BLaER1 treated with 17β-estradiol and CSF1 and Interleukin-3, amounts not matched to agents 10 nM and 100 nM (cell line): ENCODE data around the gene PYURF.

Experiments
- H3K27ac ChIP-seq, 11 experiments: shearing (Covaris generic); formaldehyde crosslinking; 2 replicates each; pipeline ENCODE4 v1.8.1; 2022
- H3K27me3 ChIP-seq, 11 experiments: shearing (Covaris generic); formaldehyde crosslinking; 2 replicates each; pipeline ENCODE4 v1.8.1; 2022
- H3K36me3 ChIP-seq, 11 experiments: shearing (Covaris generic); formaldehyde crosslinking; 2 replicates each; pipeline ENCODE4 v1.8.1; 2022
- H3K4me1 ChIP-seq, 10 experiments: shearing (Covaris generic); formaldehyde crosslinking; 2 replicates each; pipeline ENCODE4 v1.8.1; 2022
- H3K4me2 ChIP-seq, 11 experiments: shearing (Covaris generic); formaldehyde crosslinking; 2 replicates each; pipeline ENCODE4 v1.8.1; 2022
- H3K4me3 ChIP-seq, 10 experiments: shearing (Covaris generic); formaldehyde crosslinking; 2 replicates each; pipeline ENCODE4 v1.8.1; 2022
- H3K9ac ChIP-seq, 11 experiments: shearing (Covaris generic); formaldehyde crosslinking; 2 replicates each; pipeline ENCODE4 v1.8.1; 2022
- H3K9me3 ChIP-seq, 11 experiments: shearing (Covaris generic); formaldehyde crosslinking; replicated peaks in 1 of 11; 2 replicates each; pipeline ENCODE4 v1.8.1; 2022
- H4K20me1 ChIP-seq, 11 experiments: shearing (Covaris generic); formaldehyde crosslinking; 2 replicates each; pipeline ENCODE4 v1.8.1; 2022
- Cebpa-rat ChIP-seq, 11 experiments: shearing (Covaris generic); IDR thresholded peaks; 2 replicates each; pipeline ENCODE4 v1.8.1; 2022

The PYURF gene

GRCh38 chr4:88516746-88517145 lies 6.8 kb downstream of the PYURF start:
- Histone ChIP-seq H3K9me3 (no peaks in the 10 kb centered on the region), H3K27me3 (no peaks in the 10 kb centered on the region), H3K27ac (no peak overlapping the region), H3K9ac (no peak overlapping the region), H3K36me3 (peaks cover 12 to 31% (median 23%) of the 10 kb centered on the region in 11 experiments), H3K4me1 (peaks cover 2 to 8% (median 5%) of the 10 kb centered on the region in 10 experiments; a peak in 17 of 20 replicates), H3K4me2 (no peak overlapping the region), H4K20me1 (peaks cover 0 to 15% (median 4%) of the 10 kb centered on the region in 11 experiments; a peak in 10 of 22 replicates), H3K4me3 (no peak overlapping the region)
- no peak for TF ChIP-seq Cebpa-rat (IDR thresholded peaks at IDR 0.05)

GRCh38 chr4:88514557-88515511 lies 8.7 kb downstream of the PYURF start:
- no peak overlapping the region for H3K9ac ChIP-seq

GRCh38 chr4:88511236-88511635 lies 12.3 kb downstream of the PYURF start:
- Histone ChIP-seq H3K4me1 (no peaks in the 10 kb centered on the region), H3K9me3 (no peaks in the 10 kb centered on the region), H3K9ac (no peak overlapping the region), H3K4me3 (no peak overlapping the region), H4K20me1 (no peaks in the 10 kb centered on the region), H3K27ac (no peak overlapping the region), H3K4me2 (no peak overlapping the region), H3K27me3 (no peaks in the 10 kb centered on the region), H3K36me3 (no peaks in the 10 kb centered on the region)
- no peak for TF ChIP-seq Cebpa-rat (IDR thresholded peaks at IDR 0.05)

More at GRCh38 chr4:88514557-88515511, 8.7 kb downstream of the PYURF start:
- Histone ChIP-seq H3K4me2 (no peak overlapping the region), H3K27ac (no peak overlapping the region), H3K4me1 (no peaks in the 10 kb centered on the region), H4K20me1 (peaks cover 0 to 7% (median 0%) of the 10 kb centered on the region in 11 experiments; a peak in 2 of 22 replicates), H3K4me3 (no peak overlapping the region), H3K36me3 (peaks cover 0 to 12% (median 4%) of the 10 kb centered on the region in 11 experiments; a peak in 12 of 22 replicates), H3K9me3 (no peaks in the 10 kb centered on the region), H3K27me3 (no peaks in the 10 kb centered on the region)
- TF ChIP-seq Cebpa-rat (IDR thresholded peaks at IDR 0.05): no peak

DNA sequence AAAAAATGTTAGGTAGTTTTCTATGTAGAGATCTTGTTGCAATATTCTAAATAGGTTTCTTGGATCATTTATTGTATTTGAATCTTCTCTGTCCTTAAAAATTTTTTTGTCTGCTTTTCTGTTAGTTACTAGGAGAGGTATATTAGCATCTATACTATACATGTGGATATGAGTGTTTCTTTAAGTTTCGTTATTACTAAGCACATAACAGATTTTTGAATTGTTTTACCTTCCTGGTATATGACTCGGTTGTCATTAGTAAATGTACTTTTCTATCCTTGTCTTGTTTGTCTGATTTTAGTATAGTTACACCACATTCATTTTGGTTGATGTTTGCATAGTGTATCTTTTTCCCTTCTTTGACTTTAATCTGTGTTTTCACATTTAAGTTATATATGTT lies 20.2 kb downstream of the PYURF start:
- Histone ChIP-seq H3K27me3 (no peaks in the 10 kb centered on the region), H3K9me3 (no peaks in the 10 kb centered on the region), H3K9ac (no peak overlapping the region), H3K27ac (no peak overlapping the region), H3K4me2 (no peak overlapping the region), H3K36me3 (peaks cover 0 to 15% (median 0%) of the 10 kb centered on the region in 11 experiments; a peak in 1 of 22 replicates), H3K4me3 (no peak overlapping the region), H3K4me1 (no peaks in the 10 kb centered on the region), H4K20me1 (no peaks in the 10 kb centered on the region)
- TF ChIP-seq Cebpa-rat (IDR thresholded peaks at IDR 0.05): no peak

- Histone ChIP-seq H3K9me3 (no peaks in the 10 kb centered on the region), H3K4me2 (no peak overlapping the region), H3K9ac (no peak overlapping the region), H3K4me1 (no peaks in the 10 kb centered on the region), H3K36me3 (peaks cover 0 to 17% (median 5%) of the 10 kb centered on the region in 11 experiments; a peak in 7 of 22 replicates), H3K27me3 (no peaks in the 10 kb centered on the region), H4K20me1 (no peaks in the 10 kb centered on the region), H3K27ac (no peak overlapping the region), H3K4me3 (no peak overlapping the region)
- no peak for TF ChIP-seq Cebpa-rat (IDR thresholded peaks at IDR 0.05)
Measured at GRCh38 chr4:88497859-88498409, 25.6 kb downstream of the PYURF start.

- Histone ChIP-seq H3K9ac (no peak overlapping the region), H3K4me1 (no peaks in the 10 kb centered on the region), H3K27ac (no peak overlapping the region), H3K4me2 (no peak overlapping the region), H3K4me3 (no peak overlapping the region), H3K27me3 (no peaks in the 10 kb centered on the region), H3K36me3 (peaks cover 0 to 18% (median 6%) of the 10 kb centered on the region in 11 experiments; a peak in 5 of 22 replicates), H4K20me1 (no peaks in the 10 kb centered on the region), H3K9me3 (no peaks in the 10 kb centered on the region)
- TF ChIP-seq Cebpa-rat (IDR thresholded peaks at IDR 0.05): no peak
Measured at GRCh38 chr4:88489100-88489761, 34.3 kb downstream of the PYURF start.

- Histone ChIP-seq H3K27ac (no peak overlapping the region), H3K27me3 (no peaks in the 10 kb centered on the region), H3K36me3 (peaks cover 0 to 14% (median 6%) of the 10 kb centered on the region in 11 experiments; a peak in 8 of 22 replicates), H3K4me2 (no peak overlapping the region), H3K4me3 (no peak overlapping the region), H3K4me1 (no peaks in the 10 kb centered on the region), H3K9ac (no peak overlapping the region), H4K20me1 (no peaks in the 10 kb centered on the region; a peak in 1 of 22 replicates), H3K9me3 (0 out of 22 replicates have a peak, but pooled peaks cover 0 to 8% (median 0%) of the 10 kb centered on the region in 11 experiments)
- no peak for TF ChIP-seq Cebpa-rat (IDR thresholded peaks at IDR 0.05)
Measured at GRCh38 chr4:88481537-88481936, 42.0 kb downstream of the PYURF start.

- Histone ChIP-seq H3K27me3 (no peaks in the 10 kb centered on the region), H3K9me3 (0 out of 22 replicates have a peak, but pooled peaks cover 0 to 9% (median 0%) of the 10 kb centered on the region in 11 experiments), H4K20me1 (no peaks in the 10 kb centered on the region; a peak in 1 of 22 replicates), H3K4me3 (no peak overlapping the region), H3K27ac (no peak overlapping the region), H3K9ac (no peak overlapping the region), H3K36me3 (peaks cover 0 to 26% (median 9%) of the 10 kb centered on the region in 11 experiments; a peak in 8 of 22 replicates), H3K4me1 (0 out of 20 replicates have a peak, but pooled peaks cover 0 to under 1% (median 0%) of the 10 kb centered on the region in 10 experiments), H3K4me2 (no peak overlapping the region)
- no peak for TF ChIP-seq Cebpa-rat (IDR thresholded peaks at IDR 0.05)
Measured at GRCh38 chr4:88478247-88478646, 45.3 kb downstream of the PYURF start.
